ENCODE results near the gene DAPK2. TPM values are rescaled to one million over a fixed set of nuclear protein-coding genes. Genes with fewer than 3 reads are reported as not detected.

DAPK2 gene
- total and polyA plus RNA-seq, 3 donors from 2014 or later, result 3.6 to 7.7 (median 5.9) TPM

GRCh38 chr15:63992300-63992699 is 54.0 kb downstream of the DAPK2 start:
- WGBS, 2 donors, result 68 to 72% methylated on average over 1 of the region's 1 CpG
- intact Hi-C loops (cut with DNase I; ENCODE audit: low total_unique reads), result no loop called here

GRCh38 chr15:63991706-63992105 is 54.6 kb downstream of the DAPK2 start:
- intact Hi-C loops (cut with DNase I; ENCODE audit: low total_unique reads), result no loop called here
- no peak overlapping the region for H3K27ac ChIP-seq

More at GRCh38 chr15:63992300-63992699, 54.0 kb downstream of the DAPK2 start:
- H3K27ac ChIP-seq, result no peak overlapping the region
- TF ChIP-seq POLR2A (IDR thresholded peaks at IDR 0.05) (no peak), CTCF (IDR thresholded peaks at IDR 0.05) (no peak)
- DNase-seq, result no peak
- H3K27me3 ChIP-seq, result no peaks in the 10 kb centered on the region
- peaks cover 5% of the 10 kb centered on the region for H3K4me1 ChIP-seq
- H3K4me3 ChIP-seq, result no peak overlapping the region
- no peaks in the 10 kb centered on the region for H3K9me3 ChIP-seq
- H3K36me3 ChIP-seq (ENCODE audit: low read depth, missing control alignments), result no peaks in the 10 kb centered on the region

GRCh38 chr15:63990454-63990853 is 55.8 kb downstream of the DAPK2 start:
- Histone ChIP-seq H3K36me3 (ENCODE audit: low read depth, missing control alignments) (no peaks in the 10 kb centered on the region), H3K27me3 (no peaks in the 10 kb centered on the region), H3K4me3 (no peak overlapping the region), H3K9me3 (no peaks in the 10 kb centered on the region), H3K27ac (no peak overlapping the region), H3K4me1 (peaks cover 5% of the 10 kb centered on the region)
- TF ChIP-seq CTCF (IDR thresholded peaks at IDR 0.05), result no peak
- no peak for TF ChIP-seq POLR2A (IDR thresholded peaks at IDR 0.05)
- intact Hi-C loops (cut with DNase I; ENCODE audit: low total_unique reads), result no loop called here
- no peak for DNase-seq
- WGBS, 2 donors, result 75 to 77% methylated on average over 8 of the region's 8 CpGs

More at GRCh38 chr15:63991706-63992105, 54.6 kb downstream of the DAPK2 start:
- H3K27me3 ChIP-seq, result no peaks in the 10 kb centered on the region
- 64 to 79% methylated on average over 3 of the region's 3 CpGs for WGBS, 2 donors
- H3K36me3 ChIP-seq (ENCODE audit: low read depth, missing control alignments), result no peaks in the 10 kb centered on the region
- no peak for DNase-seq
- H3K4me1 ChIP-seq, result peaks cover 5% of the 10 kb centered on the region
- no peak overlapping the region for H3K4me3 ChIP-seq
- TF ChIP-seq POLR2A (IDR thresholded peaks at IDR 0.05) (no peak), CTCF (IDR thresholded peaks at IDR 0.05) (no peak)
- H3K9me3 ChIP-seq, result no peaks in the 10 kb centered on the region

GRCh38 chr15:63987796-63988378 is 58.4 kb downstream of the DAPK2 start:
- Histone ChIP-seq H3K4me1 (peaks cover 5% of the 10 kb centered on the region), H3K9me3 (no peaks in the 10 kb centered on the region), H3K27ac (no peak overlapping the region), H3K4me3 (no peak overlapping the region), H3K36me3 (ENCODE audit: low read depth, missing control alignments) (no peaks in the 10 kb centered on the region), H3K27me3 (no peaks in the 10 kb centered on the region)
- WGBS, 2 donors, result 92 to 97% methylated on average over 4 of the region's 4 CpGs
- no peak for TF ChIP-seq CTCF (IDR thresholded peaks at IDR 0.05)
- intact Hi-C loops (cut with DNase I; ENCODE audit: low total_unique reads), result no loop called here
- no peak for DNase-seq

- Histone ChIP-seq H3K9me3 (no peaks in the 10 kb centered on the region), H3K27me3 (no peaks in the 10 kb centered on the region), H3K27ac (no peak overlapping the region), H3K36me3 (ENCODE audit: low read depth, missing control alignments) (no peaks in the 10 kb centered on the region), H3K4me3 (no peak overlapping the region), H3K4me1 (peaks cover 5% of the 10 kb centered on the region)
- 83 to 89% methylated on average over 3 of the region's 3 CpGs for WGBS, 2 donors
- intact Hi-C loops (cut with DNase I; ENCODE audit: low total_unique reads), result no loop called here
- no peak for DNase-seq
- TF ChIP-seq POLR2A (IDR thresholded peaks at IDR 0.05) (no peak), CTCF (IDR thresholded peaks at IDR 0.05) (no peak)
These were observed 59.4 kb downstream of the DAPK2 start for GRCh38 chr15:63986751-63987341.
